ENCODE data around the gene PLCH1. TPM values are rescaled to one million over a fixed set of nuclear protein-coding genes. Genes with fewer than 3 reads are reported as not detected.

PLCH1 gene
- total and polyA plus RNA-seq, 10 of the 15 experiments (the other 5 are each of a cell fraction or from before 2014, with no cell fraction given), result 0.03 to 0.22 (median 0.04) TPM; not detected in 5

- TF ChIP-seq IKZF1 (conservative IDR thresholded peaks at IDR 0.05) (no peak; the same call in 1 of the 2 replicates), CHD4 (IDR thresholded peaks at IDR 0.05) (no peak), MYB (IDR thresholded peaks at IDR 0.05; ENCODE audit: borderline replicate concordance, low read depth, low read length) (no peak), SRF (IDR thresholded peaks at IDR 0.05; ENCODE audit: low read depth in 2 of 2, low read length in 2 of 2) (no peak), ZBTB40 (IDR thresholded peaks at IDR 0.05; ENCODE audit: borderline replicate concordance) (no peak), MEF2B (IDR thresholded peaks at IDR 0.05; ENCODE audit: partially characterized antibody, poor library complexity, severe bottlenecking) (no peak), SREBF2 (IDR thresholded peaks at IDR 0.05; ENCODE audit: low read length) (no peak), CHD2 (IDR thresholded peaks at IDR 0.05; ENCODE audit: borderline replicate concordance, low read depth, low read length) (no peak), IRF4 (IDR thresholded peaks at IDR 0.05; ENCODE audit: low read depth, low read length) (0 out of 2 replicates have a peak, but pooled peaks have one; percentile 15), BCL3 (IDR thresholded peaks at IDR 0.05; ENCODE audit: borderline replicate concordance, insufficient read depth, low read depth, low read length, poor library complexity, severe bottlenecking) (no peak), RB1 (IDR thresholded peaks at IDR 0.05; ENCODE audit: borderline replicate concordance) (no peak), E2F4 (IDR thresholded peaks at IDR 0.05; ENCODE audit: low read depth, low read length) (no peak), RELB (IDR thresholded peaks at IDR 0.05; ENCODE audit: low read depth) (0 out of 2 replicates have a peak, but pooled peaks have one; percentile 33), RELA (IDR thresholded peaks at IDR 0.05; ENCODE audit: borderline replicate concordance, partially characterized antibody) (no peak), CBX5 (IDR thresholded peaks at IDR 0.05; ENCODE audit: low read depth) (no peak), ZNF217 (IDR thresholded peaks at IDR 0.05) (no peak), ATF3 (IDR thresholded peaks at IDR 0.05; ENCODE audit: borderline replicate concordance, extremely low read depth, low read depth, low read length) (no peak), HCFC1 (IDR thresholded peaks at IDR 0.05; ENCODE audit: low read length) (no peak), IRF3 (IDR thresholded peaks at IDR 0.05) (no peak), ATF7 (IDR thresholded peaks at IDR 0.05; ENCODE audit: low read depth) (no peak), TCF3 (IDR thresholded peaks at IDR 0.05; ENCODE audit: borderline replicate concordance, insufficient read depth, low read depth, low read length) (no peak), NFIC (IDR thresholded peaks at IDR 0.05; ENCODE audit: low read depth, low read length) (no peak)
Measured at GRCh38 chr3:155519078-155519477, 225.8 kb downstream of the PLCH1 start (continued).
